T-helper 2 cell treated with Interferon-gamma antibody and Interleukin-4, amounts not matched to agents 5 μg/mL and 100 μg/mL, for 36 hours (primary cell): ENCODE results near the gene CAPRIN1.
A peak's percentile ranks its signal among the peaks of the same experiment; 100 is the strongest.
"Not testable (repeated sequence)": the region's sequence is repeated elsewhere in the genome, so short reads cannot be mapped to it uniquely, and the experiment has no call there.

Source experiments
- DNase-seq: peaks from one replicate; pipeline ENCODE4 v3.0.0; 2021; ENCODE audit warnings: low spot score
- H3K27ac Mint-ChIP-seq: one replicate; pipeline ENCODE4 v1.8.0; 2021; ENCODE audit warnings: mild to moderate bottlenecking, mixed read lengths
- H3K27me3 Mint-ChIP-seq: one replicate; pipeline ENCODE4 v1.8.0; 2021; ENCODE audit warnings: low read depth, mixed read lengths
- H3K36me3 Mint-ChIP-seq: one replicate; pipeline ENCODE4 v1.8.0; 2021; ENCODE audit warnings: low read depth, mixed read lengths
- H3K4me1 Mint-ChIP-seq: one replicate; pipeline ENCODE4 v1.8.0; 2021; ENCODE audit warnings: low read depth, mixed read lengths
- H3K4me3 Mint-ChIP-seq: one replicate; pipeline ENCODE4 v1.8.0; 2022; ENCODE audit warnings: mild to moderate bottlenecking, moderate library complexity, mixed read lengths
- H3K9me3 Mint-ChIP-seq: one replicate; pipeline ENCODE4 v1.8.0; 2021; ENCODE audit warnings: mixed read lengths

CAPRIN1 gene

GRCh38 chr11:34063061-34063795 is 11.7 kb downstream of the CAPRIN1 start:
- Mint-ChIP-seq H3K4me1 (peaks cover 47% of the 10 kb centered on the region), H3K27ac (no peak overlapping the region), H3K4me3 (no peak overlapping the region), H3K36me3 (peaks cover 45% of the 10 kb centered on the region), H3K27me3 (no peaks in the 10 kb centered on the region), H3K9me3 (no peaks in the 10 kb centered on the region)
- DNase-seq: no peak

GRCh38 chr11:34064291-34064690 is 12.8 kb downstream of the CAPRIN1 start:
- Mint-ChIP-seq H3K4me3 (no peak overlapping the region), H3K27me3 (no peaks in the 10 kb centered on the region), H3K9me3 (no peaks in the 10 kb centered on the region), H3K4me1 (peaks cover 41% of the 10 kb centered on the region), H3K27ac (no peak overlapping the region), H3K36me3 (peaks cover 38% of the 10 kb centered on the region)
- no peak for DNase-seq

GRCh38 chr11:34065505-34066203 is 14.1 kb downstream of the CAPRIN1 start:
- peaks cover 38% of the 10 kb centered on the region for H3K4me1 Mint-ChIP-seq
- no peak for DNase-seq
- no peak overlapping the region for H3K4me3 Mint-ChIP-seq
- H3K36me3 Mint-ChIP-seq: peaks cover 40% of the 10 kb centered on the region
- H3K27me3 Mint-ChIP-seq: no peaks in the 10 kb centered on the region
- H3K27ac Mint-ChIP-seq: no peak overlapping the region
- H3K9me3 Mint-ChIP-seq: no peaks in the 10 kb centered on the region

- H3K4me1 Mint-ChIP-seq: peaks cover 38% of the 10 kb centered on the region
- H3K4me3 Mint-ChIP-seq, H3K27me3 Mint-ChIP-seq, DNase-seq, H3K9me3 Mint-ChIP-seq, H3K27ac Mint-ChIP-seq: not testable (repeated sequence)
- H3K36me3 Mint-ChIP-seq: peaks cover 44% of the 10 kb centered on the region
These were observed 15.2 kb downstream of the CAPRIN1 start for GRCh38 chr11:34066766-34067165.

- H3K27ac Mint-ChIP-seq: no peak overlapping the region
- peaks cover 36% of the 10 kb centered on the region for H3K4me1 Mint-ChIP-seq
- H3K4me3 Mint-ChIP-seq: no peak overlapping the region
- no peaks in the 10 kb centered on the region for H3K9me3 Mint-ChIP-seq
- peaks cover 44% of the 10 kb centered on the region for H3K36me3 Mint-ChIP-seq
- no peak for DNase-seq
- no peaks in the 10 kb centered on the region for H3K27me3 Mint-ChIP-seq
These were observed 16.0 kb downstream of the CAPRIN1 start for GRCh38 chr11:34067383-34068065.

- no peaks in the 10 kb centered on the region for H3K9me3 Mint-ChIP-seq
- H3K4me3 Mint-ChIP-seq: no peak overlapping the region
- no peak overlapping the region for H3K27ac Mint-ChIP-seq
- H3K4me1 Mint-ChIP-seq: peaks cover 33% of the 10 kb centered on the region
- peaks cover 41% of the 10 kb centered on the region for H3K36me3 Mint-ChIP-seq
- no peak for DNase-seq
- H3K27me3 Mint-ChIP-seq: no peaks in the 10 kb centered on the region
These were observed 16.6 kb downstream of the CAPRIN1 start for GRCh38 chr11:34068111-34068510.

- not testable (repeated sequence) for DNase-seq, H3K27me3 Mint-ChIP-seq, H3K9me3 Mint-ChIP-seq, H3K4me3 Mint-ChIP-seq, H3K27ac Mint-ChIP-seq
- peaks cover 32% of the 10 kb centered on the region for H3K4me1 Mint-ChIP-seq
- H3K36me3 Mint-ChIP-seq: peaks cover 39% of the 10 kb centered on the region
These were observed 19.8 kb downstream of the CAPRIN1 start for GRCh38 chr11:34071306-34071705.

GRCh38 chr11:34072041-34072440 is 20.5 kb downstream of the CAPRIN1 start:
- H3K4me1 Mint-ChIP-seq: peaks cover 31% of the 10 kb centered on the region
- H3K9me3 Mint-ChIP-seq: no peaks in the 10 kb centered on the region
- no peak overlapping the region for H3K27ac Mint-ChIP-seq
- DNase-seq: no peak
- peaks cover 42% of the 10 kb centered on the region for H3K36me3 Mint-ChIP-seq
- no peak overlapping the region for H3K4me3 Mint-ChIP-seq
- no peaks in the 10 kb centered on the region for H3K27me3 Mint-ChIP-seq

GRCh38 chr11:34072832-34073231 is 21.3 kb downstream of the CAPRIN1 start:
- H3K27me3 Mint-ChIP-seq: no peaks in the 10 kb centered on the region
- no peak overlapping the region for H3K4me3 Mint-ChIP-seq
- peaks cover 47% of the 10 kb centered on the region for H3K36me3 Mint-ChIP-seq
- H3K4me1 Mint-ChIP-seq: peaks cover 26% of the 10 kb centered on the region
- no peak overlapping the region for H3K27ac Mint-ChIP-seq
- DNase-seq: no peak
- H3K9me3 Mint-ChIP-seq: no peaks in the 10 kb centered on the region

- Mint-ChIP-seq H3K27me3 (no peaks in the 10 kb centered on the region), H3K4me3 (no peak overlapping the region), H3K9me3 (no peaks in the 10 kb centered on the region), H3K4me1 (peaks cover 18% of the 10 kb centered on the region), H3K36me3 (peaks cover 51% of the 10 kb centered on the region), H3K27ac (peak overlapping the region; percentile 2)
- DNase-seq: no peak
These were observed 22.9 kb downstream of the CAPRIN1 start for GRCh38 chr11:34074391-34074790.

GRCh38 chr11:34075178-34075820 is 23.8 kb downstream of the CAPRIN1 start:
- Mint-ChIP-seq H3K27ac (no peak overlapping the region), H3K4me3 (no peak overlapping the region), H3K36me3 (peaks cover 52% of the 10 kb centered on the region), H3K4me1 (peaks cover 16% of the 10 kb centered on the region), H3K9me3 (no peaks in the 10 kb centered on the region), H3K27me3 (no peaks in the 10 kb centered on the region)
- no peak for DNase-seq

- peaks cover 12% of the 10 kb centered on the region for H3K4me1 Mint-ChIP-seq
- no peak overlapping the region for H3K27ac Mint-ChIP-seq
- no peak overlapping the region for H3K4me3 Mint-ChIP-seq
- H3K27me3 Mint-ChIP-seq: no peaks in the 10 kb centered on the region
- no peak for DNase-seq
- H3K9me3 Mint-ChIP-seq: no peaks in the 10 kb centered on the region
- peaks cover 68% of the 10 kb centered on the region for H3K36me3 Mint-ChIP-seq
These were observed 29.1 kb downstream of the CAPRIN1 start for GRCh38 chr11:34080609-34081008.

- DNase-seq: no peak
- no peaks in the 10 kb centered on the region for H3K9me3 Mint-ChIP-seq
- peaks cover 69% of the 10 kb centered on the region for H3K36me3 Mint-ChIP-seq
- no peak overlapping the region for H3K4me3 Mint-ChIP-seq
- peaks cover 24% of the 10 kb centered on the region for H3K4me1 Mint-ChIP-seq
- H3K27ac Mint-ChIP-seq: peak overlapping the region; percentile 46
- no peaks in the 10 kb centered on the region for H3K27me3 Mint-ChIP-seq
These were observed 33.1 kb downstream of the CAPRIN1 start for GRCh38 chr11:34084637-34085036.
